ENCODE results near the gene PFKP. TPM values are rescaled to one million over a fixed set of nuclear protein-coding genes. Genes with fewer than 3 reads are reported as not detected.
A peak's percentile ranks its signal among the peaks of the same experiment; 100 is the strongest.
"Not testable (repeated sequence)": the region's sequence is repeated elsewhere in the genome, so short reads cannot be mapped to it uniquely, and the experiment has no call there.

The PFKP gene
- total RNA-seq, 2 experiments from 2014 or later, result 193 to 215 TPM

DNA sequence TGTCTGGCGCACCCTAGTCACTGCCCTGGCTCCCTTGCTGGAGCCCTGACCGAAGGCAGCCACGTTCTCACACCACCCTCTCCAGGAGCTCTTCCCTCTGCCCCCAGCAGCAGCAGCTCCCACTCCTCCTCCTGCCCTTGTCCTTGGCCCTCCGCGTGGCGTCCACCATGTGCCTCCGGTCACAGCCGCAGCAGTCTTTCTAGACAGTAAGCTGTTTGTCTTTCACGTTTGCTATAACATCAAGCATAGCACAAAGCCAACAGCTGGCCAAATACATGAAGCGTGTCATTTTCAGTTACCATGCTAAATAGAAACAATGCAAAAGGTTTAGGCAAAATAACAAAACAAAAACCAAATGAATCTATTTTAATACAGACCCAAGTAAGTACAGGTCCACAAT lies 101.9 kb downstream of the PFKP start:
- peaks cover 11% of the 10 kb centered on the region for H3K36me3 Mint-ChIP-seq
- H3K9me3 Mint-ChIP-seq, result no peaks in the 10 kb centered on the region
- H3K4me3 Mint-ChIP-seq, result no peak overlapping the region
- ATAC-seq (ENCODE audit: low read depth), result no peak
- no peak overlapping the region for H3K27ac Mint-ChIP-seq
- POLR2A ChIA-PET, result interaction anchor here (0.6 kb wide), 1 partner anchor 77 kb away, joined by 3 read pairs; no protein-coding TSS in a partner anchor
- DNase-seq, result no peak
- peaks cover 3% of the 10 kb centered on the region for H3K27me3 Mint-ChIP-seq
- peaks cover 8% of the 10 kb centered on the region for H3K4me1 Mint-ChIP-seq

DNA sequence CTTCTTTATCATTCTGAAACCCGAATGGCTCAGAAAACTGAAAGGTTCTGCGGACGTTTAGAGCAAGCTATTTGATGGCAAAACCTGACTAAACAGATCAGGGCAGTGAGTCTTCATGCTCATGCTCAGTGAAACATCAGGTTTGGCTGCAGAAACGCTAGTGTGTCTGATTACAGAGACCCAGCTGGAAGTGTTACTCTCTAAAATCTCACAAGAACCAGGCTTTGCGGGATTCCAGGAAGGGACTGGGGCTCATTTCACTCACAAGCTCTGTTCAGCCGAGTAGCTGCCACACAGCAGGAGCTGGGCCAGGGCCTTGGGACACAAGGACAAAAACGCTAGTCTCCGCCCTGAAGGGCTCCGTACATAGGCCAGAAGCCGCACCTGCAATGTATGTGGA lies 102.3 kb downstream of the PFKP start:
- no peaks in the 10 kb centered on the region for H3K9me3 Mint-ChIP-seq
- POLR2A ChIA-PET, result interaction anchor here (0.6 kb wide), 1 partner anchor 77 kb away, joined by 3 read pairs; no protein-coding TSS in a partner anchor
- no peak for DNase-seq
- H3K27ac Mint-ChIP-seq, result no peak overlapping the region
- H3K4me1 Mint-ChIP-seq, result peaks cover 8% of the 10 kb centered on the region
- no peak for ATAC-seq (ENCODE audit: low read depth)
- H3K27me3 Mint-ChIP-seq, result peaks cover 4% of the 10 kb centered on the region
- H3K36me3 Mint-ChIP-seq, result peaks cover 11% of the 10 kb centered on the region
- no peak overlapping the region for H3K4me3 Mint-ChIP-seq

DNA sequence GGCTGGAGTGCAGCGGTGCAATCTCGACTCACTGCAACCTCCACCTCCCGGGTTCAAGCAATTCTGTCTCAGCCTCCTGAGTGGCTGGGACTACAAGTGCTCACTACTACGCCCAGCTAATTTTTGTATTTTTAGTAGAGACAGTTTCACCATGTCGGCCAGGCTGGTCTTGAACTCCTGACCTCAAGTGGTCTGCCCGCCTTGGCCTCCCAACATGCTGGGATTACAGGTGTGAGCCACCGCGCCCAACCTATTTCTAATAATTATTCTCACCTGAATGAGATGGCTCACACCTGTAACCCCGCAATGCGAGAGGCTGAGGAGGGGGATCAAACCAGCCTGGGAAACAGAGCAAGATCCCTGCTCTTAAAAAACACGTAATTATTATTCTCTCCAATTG lies 104.1 kb downstream of the PFKP start:
- H3K36me3 Mint-ChIP-seq; H3K27ac Mint-ChIP-seq; H3K4me1 Mint-ChIP-seq; H3K9me3 Mint-ChIP-seq; POLR2A ChIA-PET; ATAC-seq (ENCODE audit: low read depth); DNase-seq: not testable (repeated sequence)
- Mint-ChIP-seq H3K27me3 (peaks cover 13% of the 10 kb centered on the region), H3K4me3 (peak overlapping the region; percentile 84)

DNA sequence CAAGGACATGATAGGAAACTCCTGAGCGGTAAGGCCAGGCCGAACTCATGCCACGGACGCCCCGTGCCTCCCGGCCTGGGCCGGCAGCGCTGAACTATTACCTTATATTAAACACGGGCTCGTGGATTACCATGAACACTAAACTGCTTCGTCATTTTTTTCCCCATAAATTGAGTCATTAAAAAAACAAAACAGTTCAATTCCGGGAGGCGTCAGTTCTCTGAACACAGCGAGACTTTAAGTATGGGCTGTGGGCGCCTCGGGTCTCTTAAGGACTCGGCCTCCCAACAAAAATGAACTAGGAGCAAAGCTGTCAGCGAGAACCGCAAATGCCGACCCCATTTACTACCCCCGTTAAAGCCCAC lies 104.7 kb downstream of the PFKP start:
- DNase-seq, result no peak

DNA sequence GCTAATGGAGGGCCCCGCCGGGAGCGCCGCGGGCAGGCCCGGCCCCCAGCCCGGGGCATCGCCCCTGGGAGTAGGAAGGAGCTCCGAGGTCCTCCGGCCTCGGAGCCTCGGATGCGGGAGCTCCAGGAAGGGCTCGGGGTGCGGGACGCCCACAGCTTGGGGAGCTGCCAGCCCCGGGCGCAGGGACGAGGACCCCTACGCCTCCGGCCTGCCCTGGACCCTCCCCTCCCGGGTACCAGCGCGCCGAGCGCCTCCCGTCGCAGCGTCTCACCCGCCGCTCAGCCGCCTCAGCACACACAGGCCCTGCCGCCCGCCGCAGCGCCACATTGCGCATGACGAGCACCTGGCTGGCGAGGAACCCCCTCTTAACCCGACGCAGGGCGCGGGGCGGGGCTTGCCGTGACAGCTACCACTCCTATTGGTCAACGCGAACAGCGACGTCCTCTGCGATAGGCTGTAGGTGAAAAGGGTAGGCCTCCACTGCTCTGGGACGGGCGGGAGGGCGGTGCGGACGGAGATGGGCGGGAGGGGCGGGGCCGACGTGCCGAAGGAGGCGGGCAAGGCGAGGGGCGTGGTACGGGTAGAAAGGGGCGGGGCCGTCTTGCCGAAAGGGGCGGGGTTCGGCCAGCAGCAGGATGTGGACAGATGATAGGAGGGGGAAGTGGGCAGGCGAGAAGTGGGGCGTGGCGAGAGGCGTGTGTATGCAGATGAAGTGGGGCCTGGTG lies 105.3 kb downstream of the PFKP start, which contains the start of gene PITRM1:
Gene PITRM1 (minus strand): TSS at position 337 of the 725 bp plus-strand sequence. CDS start 10 bp downstream, at position 327.
- DNase-seq (peak; percentile 98), ATAC-seq (ENCODE audit: low read depth) (peak; percentile 96)
- Mint-ChIP-seq H3K4me3 (peak within 1 kb of the TSS; percentile 85), H3K27me3 (peaks cover 18% of the 10 kb centered on the region), H3K4me1 (peaks cover 8% of the 10 kb centered on the region), H3K9me3 (no peaks in the 10 kb centered on the region), H3K27ac (peak within 1 kb of the TSS; percentile 86), H3K36me3 (peaks cover 8% of the 10 kb centered on the region)
- POLR2A ChIA-PET, result interaction anchor here (1.0 to 2.1 kb wide), 7 partner anchors 9 to 613 kb away, joined by 3 to 9 read pairs (median 5); partner anchors contain the start of genes KLF6 and PFKP

More for the DNA sequence above, 104.7 kb downstream of the PFKP start:
- peaks cover 8% of the 10 kb centered on the region for H3K4me1 Mint-ChIP-seq
- H3K36me3 Mint-ChIP-seq, result peaks cover 8% of the 10 kb centered on the region
- H3K4me3 Mint-ChIP-seq, result peak overlapping the region; percentile 84
- no peaks in the 10 kb centered on the region for H3K9me3 Mint-ChIP-seq
- POLR2A ChIA-PET, result interaction anchor here (1.0 to 2.1 kb wide), 6 partner anchors 9 to 613 kb away, joined by 3 to 9 read pairs (median 4); partner anchors contain the start of genes KLF6 and PFKP
- no peak for ATAC-seq (ENCODE audit: low read depth)
- peaks cover 18% of the 10 kb centered on the region for H3K27me3 Mint-ChIP-seq
- H3K27ac Mint-ChIP-seq, result peak overlapping the region; percentile 77

DNA sequence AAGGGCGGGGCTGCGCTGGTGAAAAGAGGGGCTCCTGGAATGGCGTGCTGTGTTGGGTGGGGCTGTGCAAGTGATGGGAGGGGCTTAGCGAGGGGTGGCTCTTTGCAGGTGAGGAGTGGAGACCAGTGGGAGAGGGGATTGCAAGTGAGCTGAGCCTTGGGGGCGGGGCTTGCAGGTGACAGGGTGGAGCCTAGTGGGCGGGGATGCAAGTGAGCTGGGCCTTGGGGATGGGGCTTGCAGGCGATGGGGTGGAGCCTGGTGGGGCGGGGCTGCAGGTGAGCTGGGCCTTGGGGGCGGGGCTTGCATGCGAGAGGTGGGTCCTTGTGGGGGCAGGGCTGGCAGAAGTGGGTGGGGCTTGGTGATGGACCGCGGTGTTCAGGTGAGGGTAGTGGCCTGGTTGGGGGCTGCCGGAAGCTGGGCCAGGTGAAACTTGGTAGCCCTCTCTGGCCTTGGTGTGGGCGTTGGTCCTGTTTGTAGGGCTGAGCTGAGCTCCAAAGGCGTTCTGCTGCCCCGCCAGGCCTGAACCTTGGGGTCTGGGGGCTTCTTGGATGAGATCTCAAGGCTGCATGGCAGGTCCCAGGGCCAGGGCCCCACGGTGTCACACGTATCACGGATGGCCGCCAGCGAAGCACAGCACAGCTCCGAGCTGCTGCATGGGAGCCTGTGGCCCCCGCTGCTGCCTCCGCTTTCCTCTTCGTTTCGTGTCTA lies 106.0 kb downstream of the PFKP start:
- Mint-ChIP-seq H3K27ac (peak overlapping the region; percentile 86), H3K36me3 (peaks cover 8% of the 10 kb centered on the region), H3K27me3 (peaks cover 18% of the 10 kb centered on the region), H3K4me3 (peak overlapping the region; percentile 85), H3K4me1 (peaks cover 8% of the 10 kb centered on the region), H3K9me3 (no peaks in the 10 kb centered on the region)
- POLR2A ChIA-PET, result interaction anchor here (0.6 to 2.1 kb wide), 6 partner anchors 10 to 612 kb away, joined by 3 to 9 read pairs (median 5); partner anchors contain the start of genes KLF6 and PFKP
- DNase-seq (no peak), ATAC-seq (ENCODE audit: low read depth) (peak; percentile 34)

DNA sequence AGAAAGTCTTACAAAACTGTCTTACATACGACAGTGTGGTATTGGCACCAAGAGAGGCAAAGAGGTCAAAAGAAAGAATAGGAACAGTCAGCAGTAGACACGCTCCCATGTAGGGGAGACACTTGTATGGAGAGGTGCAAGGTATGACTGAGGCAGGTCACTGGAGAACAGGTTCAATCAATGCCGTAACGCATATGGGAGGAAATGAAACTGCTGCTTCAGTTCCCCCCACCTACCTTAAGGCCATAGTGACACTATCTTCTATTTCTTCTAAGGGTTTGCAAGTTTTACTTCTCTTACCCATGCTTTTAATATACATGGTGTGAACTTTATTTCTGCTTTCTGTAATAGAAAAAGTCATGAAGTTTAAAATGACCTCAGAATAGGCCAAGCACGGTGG lies 110.7 kb downstream of the PFKP start:
- DNase-seq, result no peak
- H3K27me3 Mint-ChIP-seq, result peaks cover 41% of the 10 kb centered on the region

DNA sequence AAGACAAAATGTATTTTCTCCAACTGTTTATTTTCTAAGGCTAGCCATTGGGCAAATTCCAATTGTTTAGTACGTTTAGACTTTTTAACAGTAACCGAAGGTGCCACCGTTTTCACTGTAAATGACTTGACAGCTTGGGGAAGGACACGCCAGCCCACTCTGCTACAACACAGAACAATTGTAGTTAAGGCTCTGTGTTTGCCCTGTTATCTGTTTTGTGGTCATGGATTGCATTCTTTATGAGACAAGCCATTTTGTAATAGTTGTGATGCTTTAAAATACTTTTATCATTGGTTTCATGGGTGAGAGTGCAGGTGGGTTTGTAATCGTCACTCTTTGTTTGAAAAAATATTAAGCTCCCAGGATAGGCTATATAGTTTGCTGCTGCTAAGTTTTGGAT lies 111.8 kb downstream of the PFKP start:
- POLR2A ChIA-PET, result no interaction called here
- H3K4me1 Mint-ChIP-seq, result no peaks in the 10 kb centered on the region
- peaks cover 50% of the 10 kb centered on the region for H3K27me3 Mint-ChIP-seq
- no peak overlapping the region for H3K27ac Mint-ChIP-seq
- H3K4me3 Mint-ChIP-seq, result no peak overlapping the region
- H3K9me3 Mint-ChIP-seq, result no peaks in the 10 kb centered on the region
- DNase-seq (no peak), ATAC-seq (ENCODE audit: low read depth) (no peak)
- no peaks in the 10 kb centered on the region for H3K36me3 Mint-ChIP-seq

More for the DNA sequence above, 110.7 kb downstream of the PFKP start:
- Mint-ChIP-seq H3K4me3 (no peak overlapping the region), H3K36me3 (no peaks in the 10 kb centered on the region), H3K9me3 (no peaks in the 10 kb centered on the region), H3K27ac (no peak overlapping the region), H3K4me1 (peaks cover 3% of the 10 kb centered on the region)
- no peak for ATAC-seq (ENCODE audit: low read depth)
- POLR2A ChIA-PET, result no interaction called here

DNA sequence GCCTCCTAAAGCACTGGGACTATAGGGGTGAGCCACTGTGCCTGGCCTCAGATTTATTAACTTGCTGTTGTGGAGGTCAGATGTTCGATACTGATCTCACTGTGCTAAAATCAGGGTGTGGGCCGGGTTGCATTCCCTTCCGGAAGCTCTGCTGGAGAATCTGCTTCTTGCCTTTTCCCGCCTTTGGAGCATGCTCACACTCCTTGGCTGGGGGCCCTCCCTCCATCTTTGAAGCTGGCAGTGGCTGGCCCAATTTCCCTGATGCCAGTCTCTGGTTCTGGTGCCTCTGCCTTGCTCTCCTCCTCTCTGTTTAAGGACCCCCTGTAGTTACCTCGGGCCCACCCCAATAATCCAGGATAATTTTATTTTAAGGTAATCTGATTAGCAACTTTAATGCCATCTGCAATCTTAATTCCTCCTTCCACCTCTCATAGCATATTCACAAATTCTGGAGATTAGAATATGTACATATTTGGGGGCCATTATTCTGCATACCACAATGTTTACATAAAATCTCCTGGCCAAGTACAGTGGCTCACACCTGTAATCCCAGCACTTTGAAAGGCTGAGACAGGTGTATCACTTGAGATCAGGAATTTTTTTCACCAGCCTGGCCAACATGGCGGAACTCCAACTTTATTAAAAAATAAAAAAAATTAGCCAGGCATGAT lies 113.1 kb downstream of the PFKP start:
- Mint-ChIP-seq H3K36me3 (no peaks in the 10 kb centered on the region), H3K27me3 (peaks cover 52% of the 10 kb centered on the region), H3K4me3 (no peak overlapping the region), H3K27ac (no peak overlapping the region), H3K9me3 (no peaks in the 10 kb centered on the region), H3K4me1 (peaks cover 1% of the 10 kb centered on the region)
- POLR2A ChIA-PET, result no interaction called here
- DNase-seq, result no peak
- no peak for ATAC-seq (ENCODE audit: low read depth)

DNA sequence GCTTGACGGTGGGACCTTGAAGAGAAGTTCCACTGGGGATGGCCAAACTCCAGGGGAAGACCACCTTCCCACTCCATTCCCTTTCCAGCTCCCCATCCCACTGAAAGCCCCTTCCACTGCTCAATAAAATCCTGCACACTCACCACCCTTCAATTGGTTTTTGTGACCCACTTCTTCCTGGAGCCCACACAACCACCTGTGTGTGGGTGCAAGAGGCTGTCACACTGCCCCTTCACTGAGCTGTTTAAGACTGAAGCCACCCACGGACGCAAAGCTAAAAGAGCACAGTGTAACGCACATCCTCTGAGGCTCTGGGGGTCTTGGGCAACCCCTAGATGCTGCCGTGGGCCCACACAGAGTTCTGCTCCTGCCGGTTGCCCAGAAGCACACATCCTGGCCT lies 118.0 kb downstream of the PFKP start:
- Mint-ChIP-seq H3K4me3 (no peak overlapping the region), H3K27me3 (peaks cover 32% of the 10 kb centered on the region), H3K4me1 (peaks cover 8% of the 10 kb centered on the region), H3K9me3 (no peaks in the 10 kb centered on the region), H3K36me3 (no peaks in the 10 kb centered on the region), H3K27ac (no peak overlapping the region)
- POLR2A ChIA-PET, result no interaction called here
- no peak for DNase-seq
- no peak for ATAC-seq (ENCODE audit: low read depth)

DNA sequence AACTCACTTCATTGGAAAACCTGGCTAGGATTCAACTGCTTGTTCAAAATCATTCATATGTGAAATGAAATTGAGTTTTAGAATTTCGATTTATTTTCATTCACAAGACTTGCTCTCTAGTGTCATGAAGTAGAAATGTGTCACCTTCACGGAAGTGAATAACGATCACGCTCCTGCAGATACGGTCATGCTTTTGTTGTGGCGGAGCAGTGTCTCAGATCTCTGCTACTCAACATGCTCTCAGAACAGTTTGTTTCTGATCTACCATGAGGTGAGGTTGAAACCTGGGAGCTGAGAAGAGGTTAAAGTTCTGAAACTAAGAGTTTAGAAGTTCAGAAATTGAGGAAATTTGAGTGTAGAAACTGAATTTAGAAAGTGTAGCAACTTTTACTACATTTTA lies 119.0 kb downstream of the PFKP start:
- ATAC-seq (ENCODE audit: low read depth), result peak; percentile 99
- Mint-ChIP-seq H3K36me3 (no peaks in the 10 kb centered on the region), H3K4me1 (peaks cover 8% of the 10 kb centered on the region), H3K27me3 (peaks cover 36% of the 10 kb centered on the region), H3K27ac (no peak overlapping the region), H3K4me3 (peak overlapping the region; percentile 45), H3K9me3 (no peaks in the 10 kb centered on the region)
- DNase-seq, result no peak
- POLR2A ChIA-PET, result interaction anchor here (0.7 to 1.1 kb wide), 2 partner anchors 13 to 599 kb away, joined by 3 to 5 read pairs; partner anchors contain the start of gene KLF6

Data from activated naive CD8-positive, alpha-beta T cell treated with anti-CD3 and anti-CD28 coated beads, Interleukin-2, amount 10 ng/mL, durations not matched to agents 7 days and 5 days (primary cell).